H1 (cell line): ENCODE data around the gene SPATS2L. TPM values are rescaled to one million over a fixed set of nuclear protein-coding genes. Genes with fewer than 3 reads are reported as not detected.

Experiments used
- CTCF ChIA-PET: fragments of 300-600 bp; sonication (Branson Sonifier 250); formaldehyde crosslinking; loops from one replicate; lab custom pipeline; 2021; ENCODE audit not compliant: partially characterized antibody; lab: Charles Lee
- POLR2A ChIA-PET: fragments of 300-600 bp; sonication (Branson Sonifier 250); formaldehyde crosslinking; loops from one replicate; lab custom pipeline; 2021; ENCODE audit warnings: inconsistent platforms; ENCODE audit not compliant: partially characterized antibody; lab: Charles Lee
- DNase-seq, 2 experiments: peaks; one replicate each; pipeline versions ENCODE4 v3.0.0 to v3.0.0-alpha.2; 2010 to 2022; ENCODE audit warnings: low spot score in 2 of 2, low read depth in 1 of 2, mixed read lengths in 1 of 2
- FAIRE-seq: peaks from 2 replicates; lab custom pipeline; 2011; peaks lifted over from hg19 to GRCh38; lab: Jason Lieb, UNC
- H2AFZ ChIP-seq: 2 replicates; pipeline ENCODE4 v1.8.1; 2012; ENCODE audit warnings: low read length, inconsistent platforms
- H2AK5ac ChIP-seq: 2 replicates; pipeline ENCODE4 v1.6.1; 2013; ENCODE audit warnings: low read depth, low read length
- H2BK120ac ChIP-seq: replicated peaks from 2 replicates; pipeline ENCODE3; 2013; ENCODE audit warnings: low read depth, low read length, inconsistent platforms
- H2BK12ac ChIP-seq: 2 replicates; pipeline ENCODE4 v1.6.1; 2013; ENCODE audit warnings: low read depth, low read length
- H2BK15ac ChIP-seq: 2 replicates; pipeline ENCODE4 v1.6.1; 2013; ENCODE audit warnings: low read length
- H2BK20ac ChIP-seq: 2 replicates; pipeline ENCODE4 v1.6.1; 2013; ENCODE audit warnings: low read length
- H2BK5ac ChIP-seq: 2 replicates; pipeline ENCODE4 v1.6.1; 2013; ENCODE audit warnings: low read depth, low read length
- H3K14ac ChIP-seq: 2 replicates; pipeline ENCODE4 v1.6.1; 2013; ENCODE audit warnings: inconsistent platforms; ENCODE audit not compliant: insufficient read length
- H3K18ac ChIP-seq: 2 replicates; pipeline ENCODE4 v1.6.1; 2013; ENCODE audit warnings: low read length; ENCODE audit errors: extremely low read depth
- H3K23ac ChIP-seq: 2 replicates; pipeline ENCODE4 v1.6.1; 2013; ENCODE audit warnings: inconsistent platforms; ENCODE audit not compliant: insufficient read length
- H3K23me2 ChIP-seq: 2 replicates; pipeline ENCODE4 v1.6.1; 2013; ENCODE audit warnings: low read depth, low read length
- H3K27ac ChIP-seq: 2 replicates; pipeline ENCODE4 v1.6.1; 2011; ENCODE audit warnings: low read depth, low read length, inconsistent platforms
- H3K27me3 ChIP-seq, 4 experiments: replicated peaks in 1 of 4; 1 replicate in 1 of 4; 2 replicates in 3 of 4; pipeline versions ENCODE4 v1.6.1 to v1.8.1; 2011 to 2013; ENCODE audit warnings: low read length in 3 of 4, mild to moderate bottlenecking in 3 of 4, inconsistent platforms in 2 of 4, mixed read lengths in 2 of 4, moderate library complexity in 1 of 4; ENCODE audit not compliant: control insufficient read depth in 3 of 4, insufficient read depth in 3 of 4; ENCODE audit errors: extremely low read depth in 1 of 4
- H3K36me3 ChIP-seq, 4 experiments: 2 replicates each; pipeline versions ENCODE4 v1.6.1 to v1.8.1; 2011 to 2013; ENCODE audit warnings: mild to moderate bottlenecking in 4 of 4, low read length in 3 of 4, moderate library complexity in 2 of 4, control low read depth in 1 of 4, inconsistent platforms in 1 of 4; ENCODE audit not compliant: insufficient read depth in 4 of 4, control insufficient read depth in 2 of 4
- H3K4ac ChIP-seq: replicated peaks from 2 replicates; pipeline ENCODE3; 2013; ENCODE audit warnings: low read length, low read depth, mixed read lengths, inconsistent platforms; ENCODE audit not compliant: insufficient read length
- H3K4me1 ChIP-seq, 4 experiments: replicated peaks in 1 of 4; 1 replicate in 1 of 4; 2 replicates in 3 of 4; pipeline versions ENCODE4 v1.6.1 to v1.8.1; 2011 to 2013; ENCODE audit warnings: low read length in 3 of 4, inconsistent platforms in 2 of 4, mixed read lengths in 1 of 4; ENCODE audit not compliant: insufficient read depth in 4 of 4, control insufficient read depth in 3 of 4
- H3K4me2 ChIP-seq, 2 experiments: 2 replicates each; pipeline versions ENCODE4 v1.6.1 to v1.8.1; 2011 to 2013; ENCODE audit warnings: low read depth in 2 of 2, low read length in 2 of 2, control low read depth in 1 of 2, inconsistent platforms in 1 of 2, mild to moderate bottlenecking in 1 of 2; ENCODE audit not compliant: insufficient read depth in 1 of 2
- H3K4me3 ChIP-seq, 4 experiments: fragments of 200-600, 300-600 bp in 1 of 4; sonication (generic), shearing (Covaris generic), sonication (Bioruptor Twin) in 1 of 4; 2 replicates each; pipeline versions ENCODE4 v1.5.1 to v1.8.1; 2011 to 2016; ENCODE audit warnings: low read length in 4 of 4, low read depth in 3 of 4, control low read depth in 2 of 4, inconsistent platforms in 2 of 4, mild to moderate bottlenecking in 2 of 4, mixed read lengths in 1 of 4, moderate library complexity in 1 of 4; ENCODE audit not compliant: insufficient read depth in 2 of 4; ENCODE audit errors: extremely low read depth in 1 of 4
- H3K56ac ChIP-seq: replicated peaks from 2 replicates; pipeline ENCODE3; 2013; ENCODE audit warnings: low read depth, mild to moderate bottlenecking, mixed read lengths, low read length, inconsistent platforms; ENCODE audit not compliant: insufficient read length
- H3K79me1 ChIP-seq: 2 replicates; pipeline ENCODE4 v1.6.1; 2013; ENCODE audit warnings: low read depth, low read length, control low read depth
- H3K79me2 ChIP-seq, 2 experiments: 2 replicates each; pipeline versions ENCODE4 v1.6.1 to v1.8.1; 2012 to 2013; ENCODE audit warnings: low read length in 2 of 2, mild to moderate bottlenecking in 2 of 2, inconsistent platforms in 1 of 2; ENCODE audit not compliant: insufficient read depth in 2 of 2, control insufficient read depth in 1 of 2
- H3K9ac ChIP-seq, 4 experiments: replicated peaks in 1 of 4; 1 replicate in 1 of 4; 2 replicates in 3 of 4; pipeline versions ENCODE4 v1.6.1 to v1.8.1; 2011 to 2013; ENCODE audit warnings: low read depth in 3 of 4, low read length in 3 of 4, control low read depth in 2 of 4, mild to moderate bottlenecking in 2 of 4, moderate library complexity in 2 of 4, inconsistent platforms in 1 of 4; ENCODE audit errors: extremely low read depth in 1 of 4
- H3K9me3 ChIP-seq, 2 experiments: 2 replicates each; pipeline versions ENCODE4 v1.6.1 to v1.8.1; 2012 to 2013; ENCODE audit warnings: mild to moderate bottlenecking in 2 of 2, moderate library complexity in 2 of 2, control low read depth in 1 of 2, inconsistent platforms in 1 of 2, low read depth in 1 of 2, low read length in 1 of 2, mixed read lengths in 1 of 2; ENCODE audit not compliant: insufficient read depth in 2 of 2
- H4K20me1 ChIP-seq, 2 experiments: replicated peaks in 1 of 2; 2 replicates each; pipeline versions ENCODE3 to v1.8.1; 2011 to 2013; ENCODE audit warnings: inconsistent platforms in 2 of 2, low read length in 2 of 2, mild to moderate bottlenecking in 1 of 2; ENCODE audit not compliant: insufficient read depth in 2 of 2, control insufficient read depth in 1 of 2
- H4K5ac ChIP-seq: 2 replicates; pipeline ENCODE4 v1.6.1; 2013; ENCODE audit warnings: low read length, low read depth, mixed read lengths, inconsistent platforms; ENCODE audit not compliant: insufficient read length
- H4K8ac ChIP-seq: 2 replicates; pipeline ENCODE4 v1.8.0; 2013; ENCODE audit warnings: mild to moderate bottlenecking, moderate library complexity, low read length, inconsistent platforms; ENCODE audit not compliant: insufficient read depth; ENCODE audit errors: extremely low read depth
- H4K91ac ChIP-seq: replicated peaks from 2 replicates; pipeline ENCODE3; 2013; ENCODE audit warnings: low read length, mixed read lengths, inconsistent platforms; ENCODE audit not compliant: insufficient read length
- ASH2L ChIP-seq: fragments of 200-600, 300-600 bp; sonication (generic); IDR thresholded peaks from one replicate; pipeline ENCODE4 v1.7.1; 2017; ENCODE audit warnings: low read length
- BACH1 ChIP-seq: IDR thresholded peaks from 2 replicates; pipeline ENCODE4 v1.6.1; 2012; ENCODE audit warnings: low read length, improper control_type of control experiment
- CBX5 ChIP-seq: fragments of 300-800, 300-1000 bp; sonication (generic); IDR thresholded peaks from 2 replicates; pipeline ENCODE4 v1.7.1; 2016; ENCODE audit warnings: antibody characterized with exemption, low read length, low read depth
- CTBP2 ChIP-seq: IDR thresholded peaks from 2 replicates; pipeline ENCODE4 v1.7.0; 2011; ENCODE audit warnings: borderline replicate concordance, mild to moderate bottlenecking, moderate library complexity, mixed read lengths, low read length; ENCODE audit not compliant: insufficient read depth, insufficient read length
- GABPA ChIP-seq: IDR thresholded peaks from 2 replicates; pipeline ENCODE4 v1.6.1; 2011; ENCODE audit warnings: mild to moderate bottlenecking, low read length, moderate library complexity, borderline replicate concordance; ENCODE audit not compliant: insufficient read depth
- HDAC2 ChIP-seq, 2 experiments: fragments of 300-600 bp in 1 of 2; sonication (generic) in 1 of 2; IDR thresholded peaks; 2 replicates each; pipeline ENCODE4 v1.6.1; 2011 to 2012; ENCODE audit warnings: low read depth in 2 of 2, low read length in 2 of 2, mild to moderate bottlenecking in 2 of 2, moderate library complexity in 2 of 2, borderline replicate concordance in 1 of 2, inconsistent platforms in 1 of 2
- KDM1A ChIP-seq: fragments of 200-600, 300-600 bp; sonication (generic); IDR thresholded peaks from 2 replicates; pipeline ENCODE4 v1.7.1; 2016; ENCODE audit warnings: mild to moderate bottlenecking, low read length, borderline replicate concordance
- KDM4A ChIP-seq: IDR thresholded peaks from one replicate; pipeline ENCODE4 v1.7.1; 2012; ENCODE audit warnings: low read depth, mild to moderate bottlenecking, moderate library complexity, low read length, inconsistent platforms; ENCODE audit not compliant: severe bottlenecking
- NRF1 ChIP-seq: IDR thresholded peaks from 2 replicates; pipeline ENCODE4 v1.6.1; 2011; ENCODE audit warnings: mild to moderate bottlenecking, low read depth, low read length, improper control_type of control experiment
- RNF2 ChIP-seq: fragments of 200-900, 300-1000 bp; sonication (generic); IDR thresholded peaks from 2 replicates; pipeline ENCODE4 v1.7.1; 2016; ENCODE audit warnings: borderline replicate concordance, low read depth, mild to moderate bottlenecking, antibody characterized with exemption, low read length; ENCODE audit not compliant: poor library complexity, severe bottlenecking; ENCODE audit errors: missing control alignments
- SIRT6 ChIP-seq: IDR thresholded peaks from one replicate; pipeline ENCODE4 v1.7.1; 2012; ENCODE audit warnings: low read length, inconsistent platforms
- SIX5 ChIP-seq: IDR thresholded peaks from 2 replicates; pipeline ENCODE4 v1.6.1; 2011; ENCODE audit warnings: mild to moderate bottlenecking, low read depth, low read length
- SP1 ChIP-seq: IDR thresholded peaks from 2 replicates; pipeline ENCODE4 v1.6.1; 2011; ENCODE audit warnings: low read depth, low read length
- WGBS, 2 experiments: shearing (Covaris generic) in 1 of 2; methylation state at CpG; one replicate each; pipeline versions ENCODE4 v1.1.6 to v1.1.7; 2013 to 2015; ENCODE audit warnings: low lambda C conversion rate in 2 of 2, mixed read lengths in 2 of 2, inconsistent platforms in 1 of 2, low coverage in 1 of 2, missing lambda C conversion rate in 1 of 2; ENCODE audit not compliant: insufficient replicate concordance in 2 of 2, insufficient coverage in 1 of 2, insufficient read length in 1 of 2; ENCODE audit errors: extremely low coverage in 1 of 2, missing lambda C conversion rate in 1 of 2; 5-methylcytosine and 5-hydroxymethylcytosine counted together
- polyA plus RNA-seq, 7 experiments: library from polyadenylated mRNA; depleted of rRNA in 3 of 7; stranded (reverse) in 5 of 7; unstranded in 2 of 7; fragments of >200 nt in 5 of 7; fragments of 200-250 nt in 2 of 7; gene quantifications; 1 replicate in 5 of 7; 2 replicates in 1 of 7; 4 replicates in 1 of 7; pipeline versions ENCODE4 v1.2.1 to v1.2.3, GENCODE V29; 2011 to 2013; ENCODE audit warnings: missing spikeins in 2 of 7, mixed read lengths in 2 of 7
- total RNA-seq: library from RNA; stranded (reverse); fragmentation: NEBNext Ultra II Directional; extraction: Animal tissue kit (Norgen Biotek cat#: 25700); gene quantifications from 2 replicates; pipeline ENCODE4 v1.2.1, GENCODE V29; 2021
- TF ChIP-seq, protein P1 (sequence below): IDR thresholded peaks from 2 replicates; pipeline ENCODE4 v1.6.1; 2012; ENCODE audit warnings: inconsistent platforms

SPATS2L gene
- total and polyA plus RNA-seq, 2 of the 8 experiments (the other 6 are each of a cell fraction or from before 2014, with no cell fraction given) = 67.3 to 189 TPM

DNA sequence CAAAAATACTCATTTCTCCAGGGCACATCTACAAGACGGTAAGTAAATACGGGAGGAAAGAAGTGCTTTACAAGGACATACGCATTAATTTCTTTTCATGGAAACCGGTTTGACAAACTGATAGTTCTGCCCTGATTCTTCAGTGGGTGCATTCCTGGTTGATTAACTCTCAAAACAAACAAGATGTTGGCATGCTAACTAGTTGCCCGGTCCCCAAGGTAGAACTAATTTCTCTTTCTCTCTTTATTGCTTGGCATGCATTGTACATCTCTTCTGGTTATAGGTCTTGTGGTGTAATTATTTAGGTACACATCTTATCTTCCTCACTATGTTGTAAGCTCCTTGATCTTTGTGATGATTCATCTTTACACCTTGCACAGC lies 46.9 kb upstream of the SPATS2L start:
- no peak overlapping the region for H3K4me2 ChIP-seq
- no peak overlapping the region for H3K4ac ChIP-seq
- CTCF ChIA-PET = no interaction called here
- no peak overlapping the region for H2AK5ac ChIP-seq
- H3K27ac ChIP-seq = no peak overlapping the region
- WGBS, 2 experiments = 76% methylated on average over 5 of the region's 5 CpGs; no CpG with 5 or more reads in 1 of the 2 experiments
- no peaks in the 10 kb centered on the region for H3K27me3 ChIP-seq
- H3K4me1 ChIP-seq = no peaks in the 10 kb centered on the region; a peak in 1 of 7 replicates
- no peak overlapping the region for H2BK15ac ChIP-seq
- POLR2A ChIA-PET = no interaction called here
- no peak overlapping the region for H4K8ac ChIP-seq
- no peaks in the 10 kb centered on the region for H4K20me1 ChIP-seq
- no peak overlapping the region for H2AFZ ChIP-seq
- no peaks in the 10 kb centered on the region for H3K36me3 ChIP-seq
- no peak overlapping the region for H3K18ac ChIP-seq
- H3K4me3 ChIP-seq = no peak overlapping the region
- FAIRE-seq (no peak), DNase-seq (no peak)
- H2BK20ac ChIP-seq = no peak overlapping the region
- H3K79me2 ChIP-seq = no peaks in the 10 kb centered on the region
- H4K5ac ChIP-seq = no peak overlapping the region
- H3K9ac ChIP-seq = no peak overlapping the region
- no peak overlapping the region for H3K14ac ChIP-seq
- no peak overlapping the region for H2BK12ac ChIP-seq
- H3K9me3 ChIP-seq = peaks cover 6 to 10% of the 10 kb centered on the region in 2 experiments; a peak in 2 of 4 replicates
- H4K91ac ChIP-seq = no peak overlapping the region
- no peak overlapping the region for H3K23ac ChIP-seq
- no peaks in the 10 kb centered on the region for H3K23me2 ChIP-seq
- no peak overlapping the region for H3K56ac ChIP-seq
- H2BK120ac ChIP-seq = no peak overlapping the region
- no peak overlapping the region for H2BK5ac ChIP-seq
- no peaks in the 10 kb centered on the region for H3K79me1 ChIP-seq
- TF ChIP-seq NRF1 = no peak
- TF ChIP-seq CTBP2 = no peak
- no peak for TF ChIP-seq SIX5
- no peak for TF ChIP-seq BACH1
- TF ChIP-seq SP1 = no peak
- TF ChIP-seq GABPA = no peak
- no peak for TF ChIP-seq RNF2
- TF ChIP-seq ASH2L = no peak
- TF ChIP-seq, protein P1, sequence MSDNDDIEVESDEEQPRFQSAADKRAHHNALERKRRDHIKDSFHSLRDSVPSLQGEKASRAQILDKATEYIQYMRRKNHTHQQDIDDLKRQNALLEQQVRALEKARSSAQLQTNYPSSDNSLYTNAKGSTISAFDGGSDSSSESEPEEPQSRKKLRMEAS = no peak
- TF ChIP-seq HDAC2 (IDR thresholded peaks at IDR 0.05; ENCODE audit: borderline replicate concordance in 1 of 2, low read depth in 2 of 2, low read length in 2 of 2) = no peak
- no peak for TF ChIP-seq KDM4A
- TF ChIP-seq CBX5 = no peak
- TF ChIP-seq KDM1A = no peak
- no peak for TF ChIP-seq SIRT6
